22Rv1 (cell line): ENCODE data around the gene KRTAP5-10.

Experiments
- CTCF ChIP-seq: fragments of 450-650 bp; IDR thresholded peaks from 2 replicates; pipeline ENCODE4 v1.5.1; 2017; ENCODE audit warnings: mild to moderate bottlenecking
- ZFX ChIP-seq: fragments of 450-650 bp; IDR thresholded peaks from 2 replicates; pipeline ENCODE4 v1.6.1; 2017; ENCODE audit warnings: antibody characterized with exemption, borderline replicate concordance

GRCh38 chr11:71535825-71536224 is 29.5 kb upstream of the KRTAP5-10 start:
- TF ChIP-seq CTCF, result no peak
- no peak for TF ChIP-seq ZFX
